SK-N-MC (cell line): Measurements from ENCODE around the gene SPTLC3.

ENCODE experiments used
- EZH2 ChIP-seq: fragments of 200-600 bp; sonication (generic); IDR thresholded peaks from one replicate; pipeline ENCODE4 v1.6.1; 2017; ENCODE audit warnings: antibody characterized with exemption
- FOXP2 ChIP-seq: optimal IDR thresholded peaks from 2 replicates; pipeline ENCODE3; 2011; ENCODE audit warnings: mild to moderate bottlenecking, moderate library complexity; ENCODE audit not compliant: insufficient read depth; ENCODE audit errors: extremely low read length, control extremely low read depth
- POLR2AphosphoS5 ChIP-seq: IDR thresholded peaks from 2 replicates; pipeline ENCODE4 v1.6.1; 2012; ENCODE audit warnings: mild to moderate bottlenecking, low read depth, low read length, borderline replicate concordance

GRCh38 chr20:13082378-13082777 lies 73.6 kb downstream of the SPTLC3 start:
- no peak for TF ChIP-seq POLR2AphosphoS5
- TF ChIP-seq EZH2 = no peak
- TF ChIP-seq FOXP2 = no peak
